Hair follicle dermal papilla cell (primary cell): ENCODE measurements around the gene ERICH2. TPM values are rescaled to one million over a fixed set of nuclear protein-coding genes. Genes with fewer than 3 reads are reported as not detected.

ENCODE experiments used
- small RNA-seq: library from RNA; depleted of rRNA; stranded (forward); fragments of <200 nt; gene quantifications from one replicate; pipeline ENCODE3, GENCODE V24; 2012
- total RNA-seq: library from RNA; depleted of rRNA; stranded (reverse); fragments of >200 nt; gene quantifications from 2 replicates; pipeline ENCODE4 v1.2.3, GENCODE V29; 2012

The ERICH2 gene, protein sequence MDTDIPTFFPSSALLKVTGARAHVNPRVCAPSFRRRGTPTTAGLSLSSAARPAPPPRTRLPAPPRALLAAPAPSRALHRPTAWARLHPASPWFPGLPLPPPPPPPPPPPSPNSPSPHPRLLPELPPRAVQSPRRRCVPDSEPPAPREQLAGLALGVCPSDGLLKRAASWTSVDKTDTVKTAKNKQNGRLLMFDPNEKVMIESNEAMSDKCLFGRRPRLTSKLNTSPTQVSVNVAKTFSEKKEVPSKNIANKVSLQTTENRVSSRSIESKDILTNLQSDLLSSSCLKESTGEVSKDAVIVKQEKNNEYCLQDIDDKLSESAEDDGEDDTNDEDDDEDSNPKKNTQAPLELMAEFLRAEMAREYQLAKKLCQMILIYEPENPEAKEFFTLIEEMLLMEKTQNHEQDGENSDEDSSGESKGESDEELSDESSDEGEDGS
- total RNA-seq, result not detected in 2 replicates

DNA sequence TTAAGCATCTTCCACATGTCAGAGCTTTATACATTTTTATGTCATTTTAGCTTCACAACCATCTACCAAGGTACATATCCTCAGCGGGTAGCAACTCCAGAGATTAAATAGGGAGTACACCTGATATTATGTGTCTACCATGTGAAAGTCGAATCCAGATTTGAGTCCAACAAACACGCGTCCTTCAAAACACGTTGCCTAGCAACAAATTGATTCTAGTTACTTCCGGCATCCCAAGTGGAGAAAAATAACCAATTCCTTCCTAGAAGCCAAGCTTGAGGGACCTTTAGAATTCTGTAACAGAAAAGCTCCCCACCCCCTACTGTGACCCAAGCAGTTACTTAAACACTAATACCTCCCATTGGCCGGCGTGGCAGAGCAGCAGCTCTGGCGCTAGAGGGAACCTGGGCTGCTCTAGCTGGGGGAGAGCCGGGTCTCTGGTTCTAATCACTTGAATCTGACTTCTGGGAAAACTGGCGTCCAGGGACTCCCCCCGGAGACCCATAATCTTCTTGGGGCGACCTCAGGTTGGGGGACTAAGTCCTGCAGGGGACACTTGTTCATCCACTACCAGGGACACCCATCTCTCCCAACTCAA, at the start of gene ERICH2:
ERICH2 (plus strand) TSS at position 371 of the 598 bp plus-strand sequence. CDS start 304 bp downstream, outside the sequence.

DNA sequence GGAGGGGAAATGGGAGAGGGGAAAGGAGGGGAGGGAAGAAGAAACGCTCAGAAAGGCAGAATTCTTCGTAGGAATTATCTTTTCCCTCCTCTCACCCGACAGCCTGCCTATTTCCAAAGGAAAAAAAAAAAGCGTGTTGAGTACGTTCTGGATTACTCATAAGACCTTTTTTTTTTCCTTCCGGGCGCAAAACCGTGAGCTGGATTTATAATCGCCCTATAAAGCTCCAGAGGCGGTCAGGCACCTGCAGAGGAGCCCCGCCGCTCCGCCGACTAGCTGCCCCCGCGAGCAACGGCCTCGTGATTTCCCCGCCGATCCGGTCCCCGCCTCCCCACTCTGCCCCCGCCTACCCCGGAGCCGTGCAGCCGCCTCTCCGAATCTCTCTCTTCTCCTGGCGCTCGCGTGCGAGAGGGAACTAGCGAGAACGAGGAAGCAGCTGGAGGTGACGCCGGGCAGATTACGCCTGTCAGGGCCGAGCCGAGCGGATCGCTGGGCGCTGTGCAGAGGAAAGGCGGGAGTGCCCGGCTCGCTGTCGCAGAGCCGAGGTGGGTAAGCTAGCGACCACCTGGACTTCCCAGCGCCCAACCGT, 46.4 kb downstream of the ERICH2 start, which contains the start of gene GAD1:
GAD1 (plus strand) TSS at position 384 of the 589 bp plus-strand sequence. CDS start 1,705 bp downstream, outside the sequence.

Small RNAs within 50 kb of the gene (small RNA-seq; reads per million reads assigned to genes)
- not detected for gene RF00019

Other genes starting within 250 kb of the ERICH2 start
- gene SP5, start 55.0 kb upstream of the ERICH2 start, total RNA-seq, result not detected in 2 replicates
- 1.3 TPM in 2 replicates for gene GAD1, start 46.5 kb downstream of the ERICH2 start, total RNA-seq
- gene GORASP2, start 158.9 kb downstream of the ERICH2 start, total RNA-seq, result 94.6 and 98.3 TPM in 2 replicates